ENCODE measurements around the gene SDHB. TPM values are rescaled to one million over a fixed set of nuclear protein-coding genes. Genes with fewer than 3 reads are reported as not detected.

SDHB gene
- total RNA-seq, 1 experiment from 2014 or later: 159 TPM

GRCh38 chr1:17102232-17102631 lies 48.4 kb upstream of the SDHB start:
- H3K9ac ChIP-seq (ENCODE audit: low read length): no peak overlapping the region
- no peaks in the 10 kb centered on the region for H3K79me2 ChIP-seq (ENCODE audit: insufficient read depth, low read length)
- H3K27ac ChIP-seq (ENCODE audit: low read depth, low read length): no peak overlapping the region
- CTCF ChIA-PET: no interaction called here
- POLR2A ChIA-PET: no interaction called here
- no TSS peak for BruUV-seq (replicated peaks)
- no peaks in the 10 kb centered on the region for H3K9me2 ChIP-seq (ENCODE audit: insufficient read depth)
- H3K4me1 ChIP-seq (ENCODE audit: control insufficient read depth in 1 of 2, insufficient read depth in 2 of 2, low read length in 2 of 2): peaks cover 0 to 5% of the 10 kb centered on the region in 2 experiments; a peak in 1 of 4 replicates
- H3K9me3 ChIP-seq (ENCODE audit: control insufficient read depth in 1 of 2, insufficient read depth in 1 of 2, low read depth in 1 of 2, low read length in 2 of 2): no peaks in the 10 kb centered on the region
- ATAC-seq (no peak), DNase-seq (ENCODE audit: low read depth, low spot score) (no peak)
- RAD21 ChIA-PET (ENCODE audit: low non-redundant PET in 1 of 2, low total read pairs in 2 of 2, uncharacterized antibody in 2 of 2, unreplicated experiment in 2 of 2): no interaction called here
- H2AFZ ChIP-seq (ENCODE audit: low read depth, low read length, poor library complexity, severe bottlenecking): no peak overlapping the region
- H4K20me1 ChIP-seq (ENCODE audit: insufficient read depth): no peaks in the 10 kb centered on the region
- TF ChIP-seq FOSL1 (IDR thresholded peaks at IDR 0.05; ENCODE audit: low read depth): no peak
- no peak for TF ChIP-seq POLR2AphosphoS5 (IDR thresholded peaks at IDR 0.05; ENCODE audit: low read depth, low read length)
- TF ChIP-seq MAX (IDR thresholded peaks at IDR 0.05): no peak
- no peak for TF ChIP-seq SP1 (IDR thresholded peaks at IDR 0.05; ENCODE audit: low read depth)
- no peak for TF ChIP-seq ELF1 (IDR thresholded peaks at IDR 0.05; ENCODE audit: borderline replicate concordance, low read depth)
- TF ChIP-seq SIN3A (IDR thresholded peaks at IDR 0.05; ENCODE audit: low read depth): no peak
- H3K4me3 ChIP-seq (replicated peaks in 1 of 2; ENCODE audit: low read depth in 1 of 2, low read length in 2 of 2): no peak overlapping the region
- no peaks in the 10 kb centered on the region for H3K36me3 ChIP-seq (ENCODE audit: control insufficient read depth in 1 of 2, insufficient read depth in 2 of 2, low read length in 2 of 2)
- no peak overlapping the region for H3K4me2 ChIP-seq (ENCODE audit: low read length)
- intact Hi-C loops (cut with micrococcal nuclease): no loop called here
- H3K27me3 ChIP-seq (ENCODE audit: insufficient read depth, low read length): no peaks in the 10 kb centered on the region

- BruUV-seq (replicated peaks): no TSS peak
Measured at GRCh38 chr1:17101261-17101660, 47.4 kb upstream of the SDHB start.

More at GRCh38 chr1:17101261-17101660, 47.4 kb upstream of the SDHB start:
- Histone ChIP-seq H3K9me2 (ENCODE audit: insufficient read depth) (no peaks in the 10 kb centered on the region), H3K27ac (ENCODE audit: low read depth, low read length) (no peak overlapping the region), H3K4me3 (replicated peaks in 1 of 2; ENCODE audit: low read depth in 1 of 2, low read length in 2 of 2) (no peak overlapping the region), H2AFZ (ENCODE audit: low read depth, low read length, poor library complexity, severe bottlenecking) (no peak overlapping the region), H3K36me3 (ENCODE audit: control insufficient read depth in 1 of 2, insufficient read depth in 2 of 2, low read length in 2 of 2) (no peaks in the 10 kb centered on the region), H3K9ac (ENCODE audit: low read length) (no peak overlapping the region), H3K4me2 (ENCODE audit: low read length) (no peak overlapping the region), H3K9me3 (ENCODE audit: control insufficient read depth in 1 of 2, insufficient read depth in 1 of 2, low read depth in 1 of 2, low read length in 2 of 2) (no peaks in the 10 kb centered on the region), H3K79me2 (ENCODE audit: insufficient read depth, low read length) (no peaks in the 10 kb centered on the region), H4K20me1 (ENCODE audit: insufficient read depth) (no peaks in the 10 kb centered on the region), H3K4me1 (ENCODE audit: control insufficient read depth in 1 of 2, insufficient read depth in 2 of 2, low read length in 2 of 2) (peaks cover 0 to 5% of the 10 kb centered on the region in 2 experiments; a peak in 1 of 4 replicates), H3K27me3 (ENCODE audit: insufficient read depth, low read length) (no peaks in the 10 kb centered on the region)
- DNase-seq (ENCODE audit: low read depth, low spot score) (no peak), ATAC-seq (no peak)
- TF ChIP-seq SRF (IDR thresholded peaks at IDR 0.05; ENCODE audit: low read depth) (no peak), REST (IDR thresholded peaks at IDR 0.05; ENCODE audit: low read depth) (no peak), FOSL1 (IDR thresholded peaks at IDR 0.05; ENCODE audit: low read depth) (no peak), ATF3 (IDR thresholded peaks at IDR 0.05) (no peak), POLR2AphosphoS5 (IDR thresholded peaks at IDR 0.05; ENCODE audit: low read depth, low read length) (no peak), YY1 (IDR thresholded peaks at IDR 0.05; ENCODE audit: extremely low read depth, insufficient replicate concordance, low read depth, low read length) (no peak), EGR1 (IDR thresholded peaks at IDR 0.05; ENCODE audit: low read depth) (no peak), CTCF (IDR thresholded peaks at IDR 0.05 in 2 of 3, conservative IDR thresholded peaks at IDR 0.05 in 1 of 3; ENCODE audit: borderline replicate concordance in 1 of 3, insufficient read depth in 1 of 3, low read depth in 2 of 3, low read length in 2 of 3) (no peak), RAD21 (IDR thresholded peaks at IDR 0.05; ENCODE audit: low read depth) (no peak), POLR2A (IDR thresholded peaks at IDR 0.05; ENCODE audit: borderline replicate concordance, extremely low read depth, insufficient read depth, insufficient read length) (no peak), JUND (IDR thresholded peaks at IDR 0.05) (no peak), EZH2 (IDR thresholded peaks at IDR 0.05) (no peak), SIN3A (IDR thresholded peaks at IDR 0.05; ENCODE audit: low read depth) (no peak)
- CTCF ChIA-PET: no interaction called here
- intact Hi-C loops (cut with micrococcal nuclease): no loop called here
- RAD21 ChIA-PET (ENCODE audit: low non-redundant PET in 1 of 2, low total read pairs in 2 of 2, uncharacterized antibody in 2 of 2, unreplicated experiment in 2 of 2): no interaction called here
- POLR2A ChIA-PET: no interaction called here
